Caco-2 (cell line): Measurements from ENCODE around the gene ELF4. TPM values are rescaled to one million over a fixed set of nuclear protein-coding genes. Genes with fewer than 3 reads are reported as not detected.
A peak's percentile ranks its signal among the peaks of the same experiment; 100 is the strongest.

Source experiments
- BruUV-seq: library from RNA; stranded (reverse); fragments of 400-500 nt; replicated peaks from 2 replicates; lab custom pipeline; 2021; lab: Mats Ljungman, UMichigan
- CTCF ChIA-PET: fragments of 300-600 bp; sonication (Branson Sonifier 250); formaldehyde crosslinking; loops from one replicate; lab custom pipeline; 2022; ENCODE audit warnings: antibody characterized with exemption; lab: Charles Lee
- POLR2A ChIA-PET: fragments of 300-600 bp; sonication (Branson Sonifier 250); formaldehyde crosslinking; loops from one replicate; lab custom pipeline; 2022; ENCODE audit warnings: antibody characterized with exemption; lab: Charles Lee
- DNase-seq, 2 experiments: peaks; one replicate each; pipeline versions ENCODE4 v3.0.0 to v3.0.0-alpha.2; 2020 to 2022
- H3K27me3 ChIP-seq: replicated peaks from 2 replicates; pipeline ENCODE4 v1.6.0; 2011; ENCODE audit warnings: low read length; ENCODE audit not compliant: control insufficient read depth, insufficient read depth
- H3K36me3 ChIP-seq: 2 replicates; pipeline ENCODE4 v1.5.1; 2011; ENCODE audit warnings: low read length; ENCODE audit not compliant: control insufficient read depth, insufficient read depth
- H3K4me1 ChIP-seq: fragments of 250-450 bp; sonication (Bioruptor Pico); 2 replicates; pipeline ENCODE4 v1.5.1; 2020; ENCODE audit warnings: mild to moderate bottlenecking
- H3K4me3 ChIP-seq: 2 replicates; pipeline ENCODE4 v1.5.1; 2011; ENCODE audit warnings: low read depth, mild to moderate bottlenecking, control low read depth, low read length
- H3K9me3 ChIP-seq: fragments of 250-450 bp; sonication (Bioruptor Pico); 2 replicates; pipeline ENCODE4 v1.5.1; 2020; ENCODE audit warnings: mild to moderate bottlenecking, moderate library complexity
- H3K27ac Mint-ChIP-seq: one replicate; pipeline ENCODE4 v1.8.0; 2022; ENCODE audit warnings: mixed read lengths; ENCODE audit not compliant: unreplicated experiment
- H3K27me3 Mint-ChIP-seq: one replicate; pipeline ENCODE4 v1.8.0; 2022; ENCODE audit warnings: mixed read lengths; ENCODE audit not compliant: insufficient read depth, unreplicated experiment
- H3K36me3 Mint-ChIP-seq: one replicate; pipeline ENCODE4 v1.8.0; 2022; ENCODE audit warnings: mild to moderate bottlenecking, mixed read lengths; ENCODE audit not compliant: insufficient read depth, unreplicated experiment
- H3K4me1 Mint-ChIP-seq: one replicate; pipeline ENCODE4 v1.8.0; 2022; ENCODE audit warnings: low read depth, mixed read lengths; ENCODE audit not compliant: unreplicated experiment
- H3K4me3 Mint-ChIP-seq: one replicate; pipeline ENCODE4 v1.8.0; 2022; ENCODE audit warnings: mild to moderate bottlenecking, moderate library complexity, mixed read lengths; ENCODE audit not compliant: unreplicated experiment
- H3K9me3 Mint-ChIP-seq: one replicate; pipeline ENCODE4 v1.8.0; 2022; ENCODE audit warnings: mixed read lengths; ENCODE audit not compliant: unreplicated experiment
- CTCF ChIP-seq, 2 experiments: fragments of 200-600 bp in 1 of 2; IDR thresholded peaks; 1 replicate in 1 of 2; 2 replicates in 1 of 2; pipeline versions ENCODE4 v1.5.1 to v1.8.0; 2011 to 2022; ENCODE audit warnings: antibody characterized with exemption in 1 of 2, control low read depth in 1 of 2, inconsistent platforms in 1 of 2, low read depth in 1 of 2, low read length in 1 of 2, mild to moderate bottlenecking in 1 of 2, moderate library complexity in 1 of 2; ENCODE audit not compliant: insufficient read depth in 1 of 2, severe bottlenecking in 1 of 2, unreplicated experiment in 1 of 2
- intact Hi-C: fragments of 100-400 bp; cut with micrococcal nuclease; formaldehyde crosslinking; loops from one replicate; pipeline ENCODE4 v1.10.0; 2022; ENCODE audit not compliant: unreplicated experiment
- total RNA-seq: library from RNA; stranded (reverse); gene quantifications from 2 replicates; pipeline ENCODE4 v1.2.3, GENCODE V29; 2022

Gene ELF4
- total RNA-seq, 1 experiment from 2014 or later, result 25.3 TPM

- BruUV-seq, result no TSS peak
- ChIA-PET CTCF (no interaction called here), POLR2A (no interaction called here)
- H3K9me3 Mint-ChIP-seq, result no peaks in the 10 kb centered on the region
- Histone ChIP-seq H3K4me3 (no peak overlapping the region), H3K36me3 (no peaks in the 10 kb centered on the region; the same call in 1 of the 2 replicates), H3K27me3 (no peaks in the 10 kb centered on the region), H3K4me1 (peaks cover 8% of the 10 kb centered on the region), H3K9me3 (no peaks in the 10 kb centered on the region)
- no peaks in the 10 kb centered on the region for H3K27me3 Mint-ChIP-seq
- no peak for DNase-seq
- peaks cover 4% of the 10 kb centered on the region for H3K36me3 Mint-ChIP-seq
- H3K4me1 Mint-ChIP-seq, result peaks cover 4% of the 10 kb centered on the region
- no peak overlapping the region for H3K27ac Mint-ChIP-seq
- H3K4me3 Mint-ChIP-seq, result no peak overlapping the region
- no peak for TF ChIP-seq CTCF (IDR thresholded peaks at IDR 0.05; ENCODE audit: insufficient read depth in 1 of 2, low read depth in 1 of 2, low read length in 1 of 2, severe bottlenecking in 1 of 2, unreplicated experiment in 1 of 2)
- intact Hi-C loops, result no loop called here
These were observed 17.0 kb downstream of the ELF4 start for GRCh38 chrX:130093271-130093670.

- intact Hi-C loops, result no loop called here
- POLR2A ChIA-PET, result no interaction called here
- Mint-ChIP-seq H3K27ac (no peak overlapping the region), H3K9me3 (no peaks in the 10 kb centered on the region), H3K27me3 (no peaks in the 10 kb centered on the region), H3K36me3 (peaks cover 4% of the 10 kb centered on the region), H3K4me1 (peaks cover 6% of the 10 kb centered on the region), H3K4me3 (no peak overlapping the region)
- no peaks in the 10 kb centered on the region for H3K27me3 ChIP-seq
- no peak for TF ChIP-seq CTCF (IDR thresholded peaks at IDR 0.05; ENCODE audit: insufficient read depth in 1 of 2, low read depth in 1 of 2, low read length in 1 of 2, severe bottlenecking in 1 of 2, unreplicated experiment in 1 of 2)
- H3K9me3 ChIP-seq, result no peaks in the 10 kb centered on the region
- peak in 1 of 2 experiments; percentile 39 for DNase-seq
- H3K36me3 ChIP-seq, result no peaks in the 10 kb centered on the region; the same call in 1 of the 2 replicates
- no peaks in the 10 kb centered on the region for H3K4me1 ChIP-seq
- CTCF ChIA-PET, result no interaction called here
- H3K4me3 ChIP-seq, result no peak overlapping the region
- BruUV-seq, result no TSS peak
These were observed 18.2 kb downstream of the ELF4 start for GRCh38 chrX:130091980-130092522.

- no peak overlapping the region for H3K4me3 Mint-ChIP-seq
- H3K27ac Mint-ChIP-seq, result no peak overlapping the region
- no peaks in the 10 kb centered on the region for H3K9me3 Mint-ChIP-seq
- Histone ChIP-seq H3K4me3 (no peak overlapping the region), H3K36me3 (no peaks in the 10 kb centered on the region; the same call in 1 of the 2 replicates), H3K27me3 (no peaks in the 10 kb centered on the region), H3K4me1 (no peaks in the 10 kb centered on the region), H3K9me3 (no peaks in the 10 kb centered on the region)
- intact Hi-C loops, result no loop called here
- H3K36me3 Mint-ChIP-seq, result peaks cover 4% of the 10 kb centered on the region
- DNase-seq, result no peak
- TF ChIP-seq CTCF (IDR thresholded peaks at IDR 0.05; ENCODE audit: insufficient read depth in 1 of 2, low read depth in 1 of 2, low read length in 1 of 2, severe bottlenecking in 1 of 2, unreplicated experiment in 1 of 2), result no peak
- H3K4me1 Mint-ChIP-seq, result peaks cover 6% of the 10 kb centered on the region
- H3K27me3 Mint-ChIP-seq, result no peaks in the 10 kb centered on the region
- BruUV-seq, result no TSS peak
- CTCF ChIA-PET, result no interaction called here
- POLR2A ChIA-PET, result no interaction called here
These were observed 19.9 kb downstream of the ELF4 start for GRCh38 chrX:130090364-130090763.
